Measurements from ENCODE around the gene SPANXC. TPM values are rescaled to one million over a fixed set of nuclear protein-coding genes. Genes with fewer than 3 reads are reported as not detected.

Gene SPANXC
- total RNA-seq, 1 experiment from 2014 or later, result not detected

GRCh38 chrX:141201962-141202361 lies 40.4 kb downstream of the SPANXC start:
- no peak for TF ChIP-seq CTCF (conservative IDR thresholded peaks at IDR 0.05; ENCODE audit: low read depth, low read length)
- TF ChIP-seq EZH2 (IDR thresholded peaks at IDR 0.05; ENCODE audit: borderline replicate concordance, low read depth, low read length, poor library complexity, severe bottlenecking), result no peak
- no peaks in the 10 kb centered on the region for H3K36me3 ChIP-seq (ENCODE audit: insufficient read depth, low read length, poor library complexity, severe bottlenecking)
- H3K27ac ChIP-seq (ENCODE audit: low read depth, low read length, poor library complexity, severe bottlenecking), result no peak overlapping the region
- no peaks in the 10 kb centered on the region for H3K27me3 ChIP-seq (replicated peaks; ENCODE audit: insufficient read depth, low read depth, low read length, poor library complexity)
- BruUV-seq (replicated peaks), result no TSS peak
- ChIA-PET POLR2A (ENCODE audit: low non-redundant PET) (no interaction called here), CTCF (no interaction called here)
- no peaks in the 10 kb centered on the region for H3K4me1 ChIP-seq (ENCODE audit: insufficient read depth, low read length, poor library complexity, severe bottlenecking)
- H3K9me3 ChIP-seq (ENCODE audit: low read depth, low read length, poor library complexity, severe bottlenecking), result peaks cover 5% of the 10 kb centered on the region
- no peak overlapping the region for H3K4me3 ChIP-seq (ENCODE audit: low read depth, low read length, poor library complexity, severe bottlenecking)
- no peak for DNase-seq (ENCODE audit: low spot score)
- intact Hi-C loops (cut with micrococcal nuclease; ENCODE audit: unreplicated experiment), result no loop called here

Other genes with a start within 250 kb of the SPANXC start
- gene SPANXB1, start 239.9 kb downstream of the SPANXC start, total RNA-seq (2021), result not detected in 2 replicates
- gene LDOC1, start 65.4 kb downstream of the SPANXC start, total RNA-seq (2021), result not detected in 2 replicates